GM18909 (cell line): ENCODE results near the gene ARRDC1.
"Not testable (repeated sequence)": the region's sequence is repeated elsewhere in the genome, so short reads cannot be mapped to it uniquely, and the experiment has no call there.

Experiments used
- ATAC-seq: cut with Tn5 transposase; IDR thresholded peaks from one replicate; pipeline ENCODE4 v1.9.1; 2021; ENCODE audit warnings: mild to moderate bottlenecking; ENCODE audit not compliant: unreplicated experiment, poor library complexity

Gene ARRDC1

DNA sequence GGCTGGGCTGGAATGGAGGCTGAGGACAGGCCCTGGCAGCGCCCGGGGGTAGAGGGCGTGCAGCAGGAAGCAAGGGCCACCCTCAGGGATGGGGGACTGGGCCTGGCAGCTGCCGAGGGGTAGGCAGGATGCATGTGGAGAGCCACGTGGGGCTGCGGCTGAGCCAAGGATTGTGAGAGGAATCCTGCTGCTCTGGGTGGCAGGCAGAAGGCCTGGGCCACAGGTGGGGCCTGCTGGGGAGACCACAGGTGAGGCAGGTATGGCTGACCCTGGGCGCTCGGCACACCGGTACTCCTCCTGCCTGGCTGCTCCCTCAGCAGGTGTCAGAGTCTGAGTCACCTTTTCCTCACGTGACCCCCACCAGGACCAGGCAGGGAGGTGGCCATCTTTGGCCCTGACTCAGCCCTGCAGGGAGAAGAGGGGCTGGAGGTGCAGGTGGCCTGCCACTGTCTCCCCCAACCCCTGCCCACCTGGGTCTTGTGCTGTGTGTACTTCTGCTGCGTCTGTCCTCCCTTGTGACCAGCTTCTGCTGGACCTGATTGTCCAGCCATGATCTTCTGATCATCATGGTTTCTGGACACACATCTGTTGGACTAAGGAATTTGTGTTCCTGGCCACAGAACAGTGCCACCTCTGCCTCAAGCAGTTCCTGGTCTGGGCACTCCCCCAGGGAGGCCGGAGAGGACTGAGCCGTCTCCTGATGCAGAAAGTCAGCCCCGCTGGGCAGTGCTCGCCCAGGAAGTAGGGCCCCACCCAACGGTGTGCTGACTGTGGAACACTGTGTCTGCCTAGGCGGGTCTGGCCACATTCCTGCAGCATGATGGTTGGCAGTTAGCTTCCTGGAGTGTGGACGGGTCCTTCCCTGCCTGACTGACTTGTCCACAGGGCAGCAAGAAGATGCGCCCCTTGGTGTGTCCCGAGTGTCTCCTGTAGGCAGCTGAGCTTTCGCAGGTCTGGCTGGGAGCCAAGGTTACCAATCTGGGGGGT, 6.4 kb downstream of the ARRDC1 start:
- no peak for ATAC-seq

- ATAC-seq: no peak
Observed at GRCh38 chr9:137612741-137613142, 7.3 kb downstream of the ARRDC1 start.

GRCh38 chr9:137613259-137613658, 7.8 kb downstream of the ARRDC1 start:
- ATAC-seq: no peak

GRCh38 chr9:137613738-137614523, 8.4 kb downstream of the ARRDC1 start:
- ATAC-seq: no peak

GRCh38 chr9:137614631-137615386, 9.3 kb downstream of the ARRDC1 start:
- no peak for ATAC-seq

GRCh38 chr9:137615387-137615871, 9.9 kb downstream of the ARRDC1 start:
- no peak for ATAC-seq

DNA sequence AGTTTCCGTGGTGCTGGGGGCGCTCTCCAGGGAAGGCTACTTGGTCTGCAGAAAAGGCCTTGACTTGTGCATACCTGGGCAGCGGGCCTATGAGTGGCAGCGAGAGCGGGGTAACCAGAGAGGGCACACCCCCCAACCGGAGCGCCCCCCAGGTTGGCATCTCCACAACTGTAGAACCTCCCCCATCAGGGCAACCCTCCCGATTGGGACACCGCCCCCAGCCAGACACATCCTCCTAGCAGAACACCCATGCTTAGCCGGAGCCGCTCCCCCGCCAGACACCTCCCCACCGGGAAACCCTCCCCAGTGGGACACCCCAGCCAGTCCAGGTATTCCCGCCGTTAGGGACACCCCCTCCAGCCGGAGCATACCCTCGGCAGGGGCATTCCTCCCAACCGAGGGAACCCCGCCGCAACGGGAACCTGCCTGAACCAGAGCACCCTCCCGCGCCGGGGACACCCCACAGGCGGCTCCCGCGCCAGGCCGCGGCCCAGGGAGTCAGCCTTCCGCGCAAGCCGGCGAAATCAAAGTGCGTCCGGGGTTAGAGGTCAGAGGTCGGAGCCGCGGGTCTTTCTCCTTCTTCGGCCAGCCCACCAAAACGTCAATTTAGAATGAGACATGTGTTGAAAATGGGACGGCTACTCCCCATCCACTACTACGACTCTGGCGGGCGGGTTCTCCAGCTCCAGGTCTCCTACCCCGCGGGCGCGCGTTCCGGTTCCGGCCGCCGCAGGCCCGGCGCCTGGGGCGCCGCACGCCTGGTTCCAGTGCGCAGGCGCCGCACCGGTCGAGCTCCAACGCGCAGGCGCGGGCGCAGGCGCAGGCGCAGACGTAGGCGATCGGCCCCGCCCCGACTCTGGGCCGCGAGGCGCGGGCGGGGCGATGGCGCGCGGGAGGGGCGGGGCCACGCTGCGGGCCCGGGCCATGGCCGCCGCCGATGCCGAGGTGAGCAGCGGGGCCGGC, 12.9 kb downstream of the ARRDC1 start, which contains the start of gene EHMT1:
Gene EHMT1 (plus strand): TSS at position 901 of the 963 bp plus-strand sequence. CDS start 24 bp downstream, at position 925.
- ATAC-seq: peak; percentile 73

- ATAC-seq: peak; percentile 23
Observed at GRCh38 chr9:137619240-137620047, 14.0 kb downstream of the ARRDC1 start.

- ATAC-seq: no peak
Observed at GRCh38 chr9:137620048-137620405, 14.5 kb downstream of the ARRDC1 start.

GRCh38 chr9:137620581-137620980, 15.1 kb downstream of the ARRDC1 start:
- no peak for ATAC-seq

DNA sequence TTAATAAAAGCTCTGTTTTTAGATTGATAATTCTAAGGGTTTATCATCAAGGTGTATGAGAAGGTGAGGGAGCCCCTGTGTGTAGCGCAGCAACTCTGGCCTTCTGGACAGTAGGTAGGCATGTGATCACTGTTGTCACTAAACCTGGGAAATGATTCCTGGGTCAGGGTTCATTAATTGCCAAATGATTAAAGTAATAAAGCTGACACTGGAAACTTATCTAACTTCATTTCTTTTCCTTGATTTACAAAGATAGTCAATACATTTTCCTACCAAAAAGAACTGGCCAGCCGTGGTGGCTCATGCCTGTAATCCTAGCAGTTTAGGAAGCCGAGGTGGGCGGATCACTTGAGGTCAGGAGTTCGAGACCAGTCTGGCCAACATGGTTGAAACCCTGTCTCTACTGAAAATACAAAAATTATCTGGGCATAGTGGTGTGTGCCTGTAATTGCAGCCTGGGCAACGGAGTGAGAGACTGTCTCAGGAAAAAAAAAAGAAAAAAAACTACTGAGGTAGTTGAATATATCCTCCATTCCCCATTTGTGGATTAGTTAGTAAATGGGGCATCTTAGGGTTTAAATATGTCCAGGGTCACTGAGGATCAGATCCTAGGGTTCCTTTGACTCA, 15.8 kb downstream of the ARRDC1 start:
- no peak for ATAC-seq

GRCh38 chr9:137622211-137622610, 16.7 kb downstream of the ARRDC1 start:
- not testable (repeated sequence) for ATAC-seq

DNA sequence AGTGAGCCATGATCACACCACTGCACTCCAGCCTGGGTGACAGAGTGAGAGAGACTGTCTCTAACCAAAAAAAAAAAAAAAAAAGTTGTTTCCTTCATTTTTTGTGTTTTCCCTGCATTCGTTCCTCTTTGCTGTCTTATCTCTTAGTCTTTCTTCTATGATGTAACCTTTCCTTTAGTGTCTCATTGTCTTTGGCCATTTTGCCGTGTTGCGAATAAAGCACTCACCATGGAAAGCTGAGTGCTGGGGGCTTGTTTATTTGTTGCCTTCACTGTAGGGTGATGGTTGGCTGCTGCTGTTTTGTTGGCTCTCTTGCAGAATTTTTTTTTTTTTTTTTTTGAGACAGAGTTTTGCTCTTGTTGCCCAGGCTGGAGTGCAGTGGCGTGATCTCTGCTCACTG, 21.0 kb downstream of the ARRDC1 start:
- no peak for ATAC-seq

- ATAC-seq: not testable (repeated sequence)
Observed at GRCh38 chr9:137627406-137627805, 21.9 kb downstream of the ARRDC1 start.

DNA sequence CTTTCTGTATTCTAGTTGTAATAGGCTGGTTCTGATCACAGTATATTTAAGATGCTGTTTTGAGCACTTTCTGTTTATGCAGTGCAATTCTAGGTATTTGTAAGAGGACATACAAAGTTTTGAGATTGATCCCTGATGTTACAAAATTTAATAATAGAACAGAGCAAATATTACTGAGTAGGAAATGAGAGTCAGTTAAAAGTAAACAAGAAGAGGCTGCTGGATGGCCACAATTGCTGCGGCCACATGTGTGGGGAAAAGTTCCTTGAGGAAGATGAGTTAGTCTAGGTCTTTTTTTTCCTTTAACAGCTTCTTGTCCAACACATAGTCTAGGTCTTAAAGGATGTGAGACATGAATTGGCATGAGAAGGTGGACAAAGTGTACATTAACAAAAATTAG, 24.6 kb downstream of the ARRDC1 start:
- ATAC-seq: no peak

DNA sequence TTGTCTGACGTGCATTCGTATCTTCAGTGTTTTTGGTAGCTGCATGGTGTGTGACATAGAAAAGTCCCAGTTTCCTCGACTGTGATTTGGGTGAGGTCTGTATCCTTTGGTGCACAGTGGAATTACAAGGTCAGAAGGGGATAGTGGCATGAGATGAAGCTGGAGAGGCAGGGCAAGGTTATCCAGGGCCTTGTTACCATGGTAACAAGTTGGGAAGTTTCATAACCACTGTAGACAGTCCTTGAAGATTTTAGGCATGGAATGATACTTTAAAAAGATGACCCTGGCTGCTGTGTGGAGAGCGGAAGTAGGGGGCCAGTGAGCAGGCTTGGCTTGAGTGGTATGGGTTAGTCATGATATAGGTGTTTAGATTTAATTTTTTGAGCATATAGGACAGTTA, 25.2 kb downstream of the ARRDC1 start:
- ATAC-seq: no peak

GRCh38 chr9:137631345-137632229, 26.1 kb downstream of the ARRDC1 start:
- no peak for ATAC-seq
